CD4-positive, alpha-beta T cell (primary cell): ENCODE results near the gene RBM19. TPM values are rescaled to one million over a fixed set of nuclear protein-coding genes. Genes with fewer than 3 reads are reported as not detected.

ENCODE experiments used
- ATAC-seq: fragments of 200-7000 bp; cut with Tn5 transposase; one replicate; pipeline ENCODE4 v1.10.0; 2022; ENCODE audit warnings: mild to moderate bottlenecking; ENCODE audit not compliant: poor library complexity
- CTCF ChIA-PET: fragments of 350-600 bp; sonication (Branson Sonifier 250); formaldehyde crosslinking; loops from one replicate; lab custom pipeline; 2021; ENCODE audit warnings: antibody characterized with exemption, inconsistent platforms; lab: Charles Lee
- POLR2A ChIA-PET: fragments of 350-600 bp; sonication (Branson Sonifier 250); formaldehyde crosslinking; loops from one replicate; lab custom pipeline; 2021; ENCODE audit warnings: antibody characterized with exemption, inconsistent platforms; lab: Charles Lee
- DNase-seq, 14 experiments: peaks; one replicate each; pipeline ENCODE4 v3.0.0-alpha.2; 2013 to 2020; ENCODE audit warnings: mixed read lengths in 2 of 14
- H3K27ac ChIP-seq, 2 donors: one replicate each; pipeline versions ENCODE4 v1.5.1 to v1.7.0; 2013; ENCODE audit warnings: low read length in 2 of 2, low read depth in 1 of 2, mild to moderate bottlenecking in 1 of 2
- H3K27me3 ChIP-seq, 2 experiments: 1 replicate in 1 of 2; 2 replicates in 1 of 2; pipeline versions ENCODE4 v1.6.1 to v1.7.0; 2013; ENCODE audit warnings: low read length in 2 of 2, control low read depth in 1 of 2, mild to moderate bottlenecking in 1 of 2, moderate library complexity in 1 of 2; ENCODE audit not compliant: insufficient read depth in 2 of 2, control insufficient read depth in 1 of 2
- H3K36me3 ChIP-seq: one replicate; pipeline ENCODE4 v1.6.1; 2013; ENCODE audit warnings: low read length, control low read depth; ENCODE audit not compliant: insufficient read depth
- H3K4me1 ChIP-seq: one replicate; pipeline ENCODE4 v1.6.1; 2013; ENCODE audit warnings: low read length, control low read depth; ENCODE audit not compliant: insufficient read depth
- H3K4me3 ChIP-seq: one replicate; pipeline ENCODE4 v1.5.1; 2013; ENCODE audit warnings: mild to moderate bottlenecking, low read length, moderate library complexity
- H3K9me3 ChIP-seq, 2 experiments: 1 replicate in 1 of 2; 2 replicates in 1 of 2; pipeline versions ENCODE4 v1.6.1 to v1.7.0; 2013; ENCODE audit warnings: low read length in 2 of 2, mild to moderate bottlenecking in 2 of 2, control low read depth in 1 of 2, moderate library complexity in 1 of 2; ENCODE audit not compliant: control insufficient read depth in 1 of 2, insufficient read depth in 1 of 2
- H3K27ac Mint-ChIP-seq: one replicate; pipeline ENCODE4 v1.8.0; 2020; ENCODE audit warnings: mixed read lengths
- H3K27me3 Mint-ChIP-seq: one replicate; pipeline ENCODE4 v1.8.0; 2021; ENCODE audit warnings: mixed read lengths
- H3K36me3 Mint-ChIP-seq: one replicate; pipeline ENCODE4 v1.8.0; 2021; ENCODE audit warnings: low read depth, mixed read lengths
- H3K4me1 Mint-ChIP-seq: one replicate; pipeline ENCODE4 v1.8.0; 2021; ENCODE audit warnings: low read depth, mixed read lengths
- H3K4me3 Mint-ChIP-seq: one replicate; pipeline ENCODE4 v1.8.0; 2020; ENCODE audit warnings: mild to moderate bottlenecking, mixed read lengths
- H3K9me3 Mint-ChIP-seq: one replicate; pipeline ENCODE4 v1.8.0; 2020; ENCODE audit warnings: mixed read lengths
- CTCF ChIP-seq: fragments of 200-600 bp; IDR thresholded peaks from one replicate; pipeline ENCODE4 v1.8.0; 2022; ENCODE audit warnings: antibody characterized with exemption, mild to moderate bottlenecking
- intact Hi-C, 2 experiments: fragments of 100-400 bp; cut with DNase I in 1 of 2; cut with micrococcal nuclease in 1 of 2; formaldehyde crosslinking; loops; one replicate each; pipeline versions ENCODE4 v1.15.1 to v1.9.0; 2023 to 2025; cut with DNase I, micrococcal nuclease
- total RNA-seq, 174 experiments: library from RNA in 2 of 174; stranded (reverse) in 2 of 174; gene quantifications; one replicate each; pipeline ENCODE4 v1.2.3 and lab custom pipeline; 2021 to 2026

The RBM19 gene
- total RNA-seq, 2 experiments from 2014 or later, result 57.1 to 58.5 TPM

GRCh38 chr12:113879658-113880057 is 86.5 kb downstream of the RBM19 start:
- no peak overlapping the region for H3K27ac Mint-ChIP-seq

GRCh38 chr12:113877607-113878006 is 88.5 kb downstream of the RBM19 start:
- H3K4me3 Mint-ChIP-seq, result no peak overlapping the region
- H3K27me3 Mint-ChIP-seq, result no peaks in the 10 kb centered on the region
- ChIA-PET CTCF (no interaction called here), POLR2A (no interaction called here)
- ATAC-seq (no peak), DNase-seq (no peak)
- TF ChIP-seq CTCF, result no peak
- Histone ChIP-seq H3K4me1 (no peaks in the 10 kb centered on the region), H3K4me3 (no peak overlapping the region), H3K9me3 (no peaks in the 10 kb centered on the region), H3K27me3 (no peaks in the 10 kb centered on the region), H3K36me3 (peaks cover 36% of the 10 kb centered on the region), H3K27ac (no peak overlapping the region)
- no peaks in the 10 kb centered on the region for H3K4me1 Mint-ChIP-seq
- intact Hi-C loops, result no loop called here
- H3K36me3 Mint-ChIP-seq, result peaks cover 52% of the 10 kb centered on the region
- H3K27ac Mint-ChIP-seq, result no peak overlapping the region
- H3K9me3 Mint-ChIP-seq, result no peaks in the 10 kb centered on the region

More at GRCh38 chr12:113879658-113880057, 86.5 kb downstream of the RBM19 start:
- H3K27ac ChIP-seq, result no peak overlapping the region
- no peaks in the 10 kb centered on the region for H3K9me3 ChIP-seq
- DNase-seq (no peak), ATAC-seq (no peak)
- TF ChIP-seq CTCF, result no peak
- Mint-ChIP-seq H3K9me3 (no peaks in the 10 kb centered on the region), H3K27me3 (no peaks in the 10 kb centered on the region), H3K4me1 (no peaks in the 10 kb centered on the region), H3K4me3 (no peak overlapping the region), H3K36me3 (peaks cover 62% of the 10 kb centered on the region)
- H3K27me3 ChIP-seq, result no peaks in the 10 kb centered on the region
- ChIA-PET CTCF (no interaction called here), POLR2A (no interaction called here)
- H3K4me1 ChIP-seq, result no peaks in the 10 kb centered on the region
- intact Hi-C loops, result no loop called here
- H3K4me3 ChIP-seq, result no peak overlapping the region
- H3K36me3 ChIP-seq, result peaks cover 29% of the 10 kb centered on the region

GRCh38 chr12:113876160-113876559 is 90.0 kb downstream of the RBM19 start:
- H3K9me3 ChIP-seq, result no peaks in the 10 kb centered on the region
- intact Hi-C loops, result no loop called here
- no peak for DNase-seq
- no peak overlapping the region for H3K4me3 ChIP-seq
- peaks cover 33% of the 10 kb centered on the region for H3K36me3 ChIP-seq
- ATAC-seq, result no peak
- no peak overlapping the region for H3K4me3 Mint-ChIP-seq
- no peaks in the 10 kb centered on the region for H3K27me3 ChIP-seq
- no peak for TF ChIP-seq CTCF
- H3K27ac ChIP-seq, result no peak overlapping the region
- H3K27me3 Mint-ChIP-seq, result no peaks in the 10 kb centered on the region
- no peaks in the 10 kb centered on the region for H3K9me3 Mint-ChIP-seq
- H3K36me3 Mint-ChIP-seq, result peaks cover 44% of the 10 kb centered on the region
- CTCF ChIA-PET, result no interaction called here
- no peaks in the 10 kb centered on the region for H3K4me1 ChIP-seq
- H3K27ac Mint-ChIP-seq, result no peak overlapping the region
- POLR2A ChIA-PET, result no interaction called here
- H3K4me1 Mint-ChIP-seq, result no peaks in the 10 kb centered on the region
